HG03045 (cell line): Measurements from ENCODE around the gene TXN2.

Experiments used
- ATAC-seq: cut with Tn5 transposase; IDR thresholded peaks from one replicate; pipeline ENCODE4 v1.9.1; 2021; ENCODE audit warnings: mild to moderate bottlenecking, moderate library complexity; ENCODE audit not compliant: unreplicated experiment

TXN2 gene

GRCh38 chr22:36486619-36487384 is 5.4 kb upstream of the TXN2 start:
- no peak for ATAC-seq

GRCh38 chr22:36480941-36481392 is 473 bp downstream of the TXN2 start:
- ATAC-seq: no peak

- no peak for ATAC-seq
Observed at GRCh38 chr22:36478966-36479365, 2.5 kb downstream of the TXN2 start.

- ATAC-seq: no peak
Observed at GRCh38 chr22:36475341-36475740, 6.1 kb downstream of the TXN2 start.

- no peak for ATAC-seq
Observed at GRCh38 chr22:36472689-36473088, 8.8 kb downstream of the TXN2 start.

GRCh38 chr22:36471341-36471821 is 10.1 kb downstream of the TXN2 start:
- no peak for ATAC-seq

- no peak for ATAC-seq
Observed at GRCh38 chr22:36470994-36471331, 10.5 kb downstream of the TXN2 start.

- no peak for ATAC-seq
Observed at GRCh38 chr22:36470162-36470993, 11.1 kb downstream of the TXN2 start.

- ATAC-seq: no peak
Observed at GRCh38 chr22:36469094-36469710, 12.2 kb downstream of the TXN2 start.

- ATAC-seq: no peak
Observed at GRCh38 chr22:36467946-36468345, 13.5 kb downstream of the TXN2 start.

- ATAC-seq: no peak
Observed at GRCh38 chr22:36467042-36467810, 14.2 kb downstream of the TXN2 start.

GRCh38 chr22:36466258-36466657 is 15.2 kb downstream of the TXN2 start:
- ATAC-seq: no peak

- no peak for ATAC-seq
Observed at GRCh38 chr22:36465232-36466021, 16.0 kb downstream of the TXN2 start.

GRCh38 chr22:36464715-36465231 is 16.7 kb downstream of the TXN2 start:
- ATAC-seq: no peak

GRCh38 chr22:36463783-36464184 is 17.7 kb downstream of the TXN2 start:
- ATAC-seq: no peak

GRCh38 chr22:36461665-36462649 is 19.5 kb downstream of the TXN2 start:
- ATAC-seq: no peak

GRCh38 chr22:36460202-36460601 is 21.2 kb downstream of the TXN2 start:
- ATAC-seq: no peak

- ATAC-seq: no peak
Observed at GRCh38 chr22:36457688-36458450, 23.6 kb downstream of the TXN2 start.
